Brain microvascular endothelial cell (primary cell): ENCODE results near the gene USP10.

Experiments used
- DNase-seq: peaks from one replicate; pipeline ENCODE4 v3.0.0-alpha.2; 2020
- H3K27ac ChIP-seq: fragments of 250-450 bp; sonication (Bioruptor Pico); 2 replicates; pipeline ENCODE4 v1.5.1; 2020; ENCODE audit warnings: mild to moderate bottlenecking, moderate library complexity
- H3K27me3 ChIP-seq: fragments of 250-450 bp; sonication (Bioruptor Pico); replicated peaks from 2 replicates; pipeline ENCODE4 v1.5.1; 2020; ENCODE audit warnings: mild to moderate bottlenecking
- H3K36me3 ChIP-seq: fragments of 250-450 bp; sonication (Bioruptor Pico); replicated peaks from 2 replicates; pipeline ENCODE4 v1.5.1; 2020; ENCODE audit warnings: mild to moderate bottlenecking
- H3K4me3 ChIP-seq: 2 replicates; pipeline ENCODE4 v1.5.1; 2011; ENCODE audit warnings: low read depth, mild to moderate bottlenecking, control low read depth, low read length, moderate library complexity
- CTCF ChIP-seq: IDR thresholded peaks from 2 replicates; pipeline ENCODE4 v1.5.1; 2011; ENCODE audit warnings: low read depth, mild to moderate bottlenecking, moderate library complexity, low read length, control low read depth, inconsistent platforms; ENCODE audit errors: missing control alignments
- in situ Hi-C: cut with HindIII; loops from 2 replicates; pipeline ENCODE4 v1.10.0; 2017; ENCODE audit warnings: low sequenced_read_pairs, low pct_ligation_motif_present

Gene USP10

GRCh38 chr16:84819644-84820304, 120.0 kb downstream of the USP10 start, which contains the start of gene CRISPLD2:
Gene CRISPLD2 (plus strand): TSS chr16:84819985. CDS start chr16:84838496, 18,511 bp downstream.
- TF ChIP-seq CTCF, result no peak
- Histone ChIP-seq H3K27me3 (no peaks in the 10 kb centered on the region), H3K27ac (peak within 1 kb of the TSS; percentile 9), H3K36me3 (no peaks in the 10 kb centered on the region), H3K4me3 (peak within 1 kb of the TSS; percentile 63)
- peak; percentile 84 for DNase-seq
- in situ Hi-C loops, result no loop called here

- H3K27ac ChIP-seq, result peak overlapping the region; percentile 9
- H3K36me3 ChIP-seq, result no peaks in the 10 kb centered on the region
- H3K4me3 ChIP-seq, result peak overlapping the region; percentile 63
- no peaks in the 10 kb centered on the region for H3K27me3 ChIP-seq
- TF ChIP-seq CTCF, result no peak
- DNase-seq, result no peak
- in situ Hi-C loops, result no loop called here
These were observed 120.5 kb downstream of the USP10 start for GRCh38 chr16:84820305-84820684.

- in situ Hi-C loops, result no loop called here
- peak overlapping the region; percentile 63 for H3K4me3 ChIP-seq
- no peak for TF ChIP-seq CTCF
- no peak overlapping the region for H3K27ac ChIP-seq
- no peaks in the 10 kb centered on the region for H3K27me3 ChIP-seq
- H3K36me3 ChIP-seq, result no peaks in the 10 kb centered on the region
- DNase-seq, result no peak
These were observed 121.0 kb downstream of the USP10 start for GRCh38 chr16:84820771-84821170.

- H3K27me3 ChIP-seq, result no peaks in the 10 kb centered on the region
- no peaks in the 10 kb centered on the region for H3K36me3 ChIP-seq
- H3K27ac ChIP-seq, result no peak overlapping the region
- no peak for DNase-seq
- peak overlapping the region; percentile 63 for H3K4me3 ChIP-seq
- in situ Hi-C loops, result no loop called here
- TF ChIP-seq CTCF, result no peak
These were observed 121.4 kb downstream of the USP10 start for GRCh38 chr16:84821179-84821578.

- Histone ChIP-seq H3K36me3 (no peaks in the 10 kb centered on the region), H3K27me3 (no peaks in the 10 kb centered on the region), H3K27ac (no peak overlapping the region), H3K4me3 (no peak overlapping the region)
- TF ChIP-seq CTCF, result no peak
- DNase-seq, result no peak
- in situ Hi-C loops, result no loop called here
These were observed 122.2 kb downstream of the USP10 start for GRCh38 chr16:84821728-84822689.
